H54 (cell line): ENCODE measurements around the gene PRKAG3.

Source experiments
- DNase-seq: peaks from one replicate; pipeline ENCODE4 v3.0.0; 2011; ENCODE audit warnings: low spot score, mixed read lengths; ENCODE audit not compliant: insufficient read length
- FAIRE-seq: peaks from 3 replicates; lab custom pipeline; 2011; peaks lifted over from hg19 to GRCh38; lab: Jason Lieb, UNC
- POLR2A ChIP-seq: IDR thresholded peaks from 2 replicates; pipeline ENCODE4 v1.6.1; 2011; ENCODE audit warnings: low read depth, mild to moderate bottlenecking, low read length

PRKAG3 gene

DNA sequence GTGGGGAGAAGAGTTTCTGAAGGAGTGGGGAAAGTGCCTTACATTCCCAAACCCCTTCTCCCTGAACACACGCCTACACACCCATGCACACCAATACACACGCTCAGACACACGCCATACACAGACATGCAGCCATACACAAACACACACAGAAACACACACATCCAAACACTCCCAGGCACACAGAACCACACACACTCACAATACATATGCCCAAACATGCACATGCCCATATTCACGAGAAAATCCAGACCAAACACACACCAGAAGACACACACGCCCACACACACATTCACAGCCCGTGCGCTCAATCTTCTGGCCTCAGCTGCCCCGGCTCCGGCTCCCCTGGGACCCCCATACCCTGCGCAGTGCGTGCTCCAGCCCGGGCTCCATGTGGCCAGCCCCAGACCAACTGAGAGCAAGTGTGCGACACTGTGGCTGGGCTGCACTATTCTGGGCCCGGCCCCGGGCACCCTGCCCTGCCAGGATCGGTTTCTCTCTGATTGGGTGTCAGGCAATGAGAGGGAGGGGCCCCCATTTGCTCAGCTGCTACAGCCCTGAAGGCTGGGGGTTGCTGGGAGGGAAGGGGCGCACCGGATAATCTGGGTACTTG lies at the start of gene PRKAG3:
PRKAG3 (minus strand) TSS at position 426 of the 613 bp plus-strand sequence.
- FAIRE-seq (no peak), DNase-seq (no peak)

GRCh38 chr2:218880859-218881594 lies 49.4 kb upstream of the PRKAG3 start:
- no peak for TF ChIP-seq POLR2A
- no peak for FAIRE-seq
- no peak for DNase-seq

More for the DNA sequence above, at the start of gene PRKAG3:
- no peak for TF ChIP-seq POLR2A

- DNase-seq: no peak
- no peak for TF ChIP-seq POLR2A
- no peak for FAIRE-seq
Measured at GRCh38 chr2:218880102-218880858, 48.7 kb upstream of the PRKAG3 start, which contains the start of gene WNT10A. Gene WNT10A (plus strand): TSS chr2:218880852. CDS start chr2:218880996, 144 bp downstream.

DNA sequence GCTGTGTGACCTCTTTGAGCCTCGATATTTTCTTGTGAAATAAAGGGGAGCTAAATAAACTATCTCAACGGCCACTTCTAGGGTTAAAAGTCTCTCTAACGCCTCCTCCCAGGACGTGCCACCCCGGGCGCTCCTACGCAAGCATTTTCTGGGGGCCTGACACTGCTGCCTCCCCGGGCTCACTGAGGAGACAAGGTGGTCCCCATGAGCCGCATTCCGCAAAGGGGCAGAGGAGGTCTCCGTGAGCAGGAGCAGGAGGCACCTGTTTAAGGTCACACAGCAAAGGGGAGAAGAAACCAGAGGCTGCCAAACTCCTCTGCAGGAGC lies 48.1 kb upstream of the PRKAG3 start:
- FAIRE-seq (no peak), DNase-seq (no peak)
- TF ChIP-seq POLR2A: no peak

DNA sequence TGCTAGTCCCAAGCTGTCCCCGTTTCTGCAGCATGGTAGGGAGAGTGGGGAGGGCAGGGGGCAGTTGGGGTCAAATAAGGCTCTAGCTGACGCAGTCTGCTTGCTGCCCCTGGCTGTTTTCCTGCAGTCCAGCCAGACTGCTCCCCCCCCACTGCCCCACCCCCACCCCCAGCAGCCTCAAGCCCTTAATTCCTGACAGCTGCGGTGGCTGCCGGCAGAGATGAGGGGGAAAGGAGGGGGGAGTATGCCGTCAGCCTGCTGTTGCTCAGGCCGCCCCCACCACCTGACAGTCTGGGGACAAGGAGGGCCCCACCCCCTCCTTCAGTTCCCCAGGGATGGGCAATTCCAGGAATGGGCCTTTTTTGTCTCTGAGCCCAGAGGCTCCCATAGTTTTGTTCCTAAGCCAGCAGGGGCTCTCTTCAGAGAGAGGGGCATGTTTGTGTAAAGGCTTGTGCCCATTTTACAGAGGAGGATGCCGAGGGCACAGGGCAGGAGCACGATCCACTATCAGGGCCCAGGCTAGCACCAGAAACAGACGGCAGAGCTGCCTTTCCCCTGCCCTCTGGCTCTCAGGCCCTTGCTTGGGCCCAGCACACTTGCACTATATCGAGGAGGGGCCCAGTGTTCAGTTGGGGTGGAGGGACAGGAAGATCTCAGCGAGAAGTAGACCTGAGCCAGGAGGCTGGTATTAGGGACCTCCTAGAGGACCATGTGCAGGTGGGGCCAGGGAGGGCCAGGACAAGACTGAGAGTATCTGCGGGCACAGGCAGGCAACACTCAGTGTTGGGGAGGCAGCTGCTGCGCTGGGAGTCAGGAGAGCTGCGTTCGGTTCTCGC lies 47.5 kb upstream of the PRKAG3 start:
- TF ChIP-seq POLR2A: no peak
- DNase-seq (no peak), FAIRE-seq (no peak)

GRCh38 chr2:218878486-218878885 lies 46.9 kb upstream of the PRKAG3 start:
- no peak for TF ChIP-seq POLR2A
- no peak for FAIRE-seq
- DNase-seq: no peak

DNA sequence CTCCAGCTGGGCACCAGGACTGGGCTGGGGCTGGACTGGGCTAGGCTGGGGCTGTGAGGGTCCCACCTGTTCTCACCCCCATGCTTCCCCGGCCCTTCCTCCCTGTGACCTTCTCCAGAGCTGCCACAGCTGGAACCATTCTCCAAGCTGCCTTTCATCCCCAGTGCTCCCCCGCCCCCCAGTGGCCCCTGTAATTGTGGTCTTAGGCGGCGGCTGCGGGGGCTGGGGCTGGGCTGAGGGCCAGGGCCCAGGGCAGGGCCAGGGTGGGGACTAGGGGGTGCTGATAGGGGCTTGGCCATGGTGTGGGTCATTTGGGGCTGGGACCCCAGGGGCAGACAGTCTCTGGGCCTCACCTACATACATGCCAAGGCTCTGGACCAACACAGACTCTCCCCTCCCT lies 46.3 kb upstream of the PRKAG3 start:
- FAIRE-seq (no peak), DNase-seq (no peak)
- TF ChIP-seq POLR2A: no peak

DNA sequence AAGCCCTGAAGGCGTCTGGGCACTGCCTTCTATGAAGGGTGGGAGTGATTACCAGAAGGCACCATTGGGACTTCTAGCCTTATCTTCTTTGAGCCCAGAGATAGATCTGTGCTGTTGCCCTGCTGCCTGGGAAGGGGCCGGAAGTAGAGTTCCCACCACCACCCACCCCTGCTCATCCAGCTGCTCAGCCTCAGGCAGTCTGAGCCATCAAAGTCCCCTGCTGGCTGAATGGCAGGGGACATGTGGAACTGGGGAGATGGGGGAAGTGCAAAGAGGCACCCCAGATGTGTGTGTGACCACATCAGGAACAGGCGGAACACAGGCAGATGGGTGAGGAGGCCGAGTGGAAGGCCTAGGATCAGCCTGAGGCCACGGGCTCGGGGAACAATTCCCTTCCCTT lies 45.7 kb upstream of the PRKAG3 start:
- no peak for DNase-seq
- no peak for TF ChIP-seq POLR2A
- no peak for FAIRE-seq

DNA sequence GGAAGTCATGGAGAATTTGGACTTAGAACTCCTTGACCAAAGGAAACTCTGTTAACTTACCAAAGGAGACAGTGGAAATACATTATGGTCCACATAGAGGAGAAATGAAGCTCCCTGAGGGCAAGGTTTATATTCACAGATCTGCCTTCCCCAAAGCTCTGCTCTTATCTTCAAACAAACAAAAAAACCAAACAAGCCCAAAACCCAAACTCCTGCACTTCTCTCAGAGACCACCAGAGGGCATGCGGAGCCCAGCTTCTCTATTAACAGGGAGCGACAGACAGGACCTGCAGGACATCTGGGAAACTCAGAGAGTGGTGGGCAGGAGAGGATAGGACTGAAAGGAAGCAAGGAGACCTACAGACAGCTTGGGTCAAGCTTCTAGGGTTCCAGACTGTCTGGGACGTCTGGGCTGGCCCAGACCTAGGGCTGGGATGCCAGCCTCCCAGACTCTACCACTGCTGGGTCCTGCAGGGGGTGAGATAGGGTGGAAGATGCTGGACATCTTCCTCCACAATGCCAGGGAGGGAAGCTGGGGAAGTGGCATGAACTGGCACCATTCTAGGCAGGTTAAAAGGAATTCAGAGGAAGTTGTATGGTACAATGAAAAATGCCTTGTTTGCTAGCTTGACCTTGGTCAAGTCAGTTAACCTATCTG lies 45.1 kb upstream of the PRKAG3 start:
- no peak for TF ChIP-seq POLR2A
- peak; percentile 20 for FAIRE-seq
- peak; percentile 93 for DNase-seq

DNA sequence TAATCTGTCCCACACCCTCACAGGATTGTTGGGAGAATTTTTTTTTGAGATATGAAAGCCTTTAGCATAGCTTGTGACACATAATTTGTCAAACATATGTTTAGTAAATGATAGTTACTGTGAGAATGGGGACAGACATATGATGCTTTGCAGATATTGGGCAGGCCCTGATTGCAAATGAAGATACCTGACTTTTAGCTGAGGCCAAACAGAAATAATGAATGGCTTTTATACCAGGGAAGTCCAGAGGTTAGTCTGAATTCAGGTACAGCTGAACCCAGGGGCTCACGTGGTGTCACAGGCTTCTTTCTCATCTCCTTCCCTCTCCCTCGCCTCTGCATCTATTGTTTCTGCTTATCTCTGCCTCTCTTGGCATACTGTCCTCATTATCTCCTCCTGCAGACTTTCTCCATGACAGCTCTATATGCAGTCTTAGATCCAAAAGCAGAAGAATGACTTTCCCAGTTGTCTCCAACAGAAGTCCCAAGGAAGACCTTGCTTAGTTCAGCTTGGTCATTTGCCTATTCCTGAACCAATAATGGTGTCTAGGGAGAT lies 44.2 kb upstream of the PRKAG3 start:
- TF ChIP-seq POLR2A: no peak
- FAIRE-seq (no peak), DNase-seq (no peak)

GRCh38 chr2:218873359-218874194 lies 42.0 kb upstream of the PRKAG3 start:
- TF ChIP-seq POLR2A: no peak
- no peak for FAIRE-seq
- no peak for DNase-seq
